IPS-18c (cell line): ENCODE measurements around the gene KIAA1549.
"Not testable (repeated sequence)": the region's sequence is repeated elsewhere in the genome, so short reads cannot be mapped to it uniquely, and the experiment has no call there.

ENCODE experiments used
- H3K4me3 ChIP-seq: 2 replicates; pipeline ENCODE4 v1.7.0; 2013; ENCODE audit warnings: low read depth, mild to moderate bottlenecking, low read length, moderate library complexity; ENCODE audit not compliant: insufficient read depth
- H3K9me3 ChIP-seq: one replicate; pipeline ENCODE4 v1.6.1; 2013; ENCODE audit warnings: mild to moderate bottlenecking, low read length, moderate library complexity; ENCODE audit not compliant: control insufficient read depth, insufficient read depth

The KIAA1549 gene

GRCh38 chr7:138825049-138825721 is 156.0 kb downstream of the KIAA1549 start:
- no peaks in the 10 kb centered on the region for H3K9me3 ChIP-seq
- H3K4me3 ChIP-seq = no peak overlapping the region

GRCh38 chr7:138822867-138823535 is 158.2 kb downstream of the KIAA1549 start:
- H3K4me3 ChIP-seq = no peak overlapping the region
- H3K9me3 ChIP-seq = no peaks in the 10 kb centered on the region

GRCh38 chr7:138821912-138822311 is 159.3 kb downstream of the KIAA1549 start:
- Histone ChIP-seq H3K9me3 (no peaks in the 10 kb centered on the region), H3K4me3 (no peak overlapping the region)

- H3K9me3 ChIP-seq = no peaks in the 10 kb centered on the region
- no peak overlapping the region for H3K4me3 ChIP-seq
Measured at GRCh38 chr7:138819625-138820024, 161.6 kb downstream of the KIAA1549 start.

GRCh38 chr7:138816650-138817049 is 164.5 kb downstream of the KIAA1549 start:
- Histone ChIP-seq H3K4me3 (no peak overlapping the region), H3K9me3 (no peaks in the 10 kb centered on the region)

- Histone ChIP-seq H3K9me3 (no peaks in the 10 kb centered on the region), H3K4me3 (no peak overlapping the region)
Measured at GRCh38 chr7:138814816-138815332, 166.3 kb downstream of the KIAA1549 start.

- no peak overlapping the region for H3K4me3 ChIP-seq
- H3K9me3 ChIP-seq = no peaks in the 10 kb centered on the region
Measured at GRCh38 chr7:138813945-138814344, 167.2 kb downstream of the KIAA1549 start.

GRCh38 chr7:138811327-138811726 is 169.9 kb downstream of the KIAA1549 start:
- not testable (repeated sequence) for H3K4me3 ChIP-seq, H3K9me3 ChIP-seq

GRCh38 chr7:138809346-138809745 is 171.8 kb downstream of the KIAA1549 start:
- Histone ChIP-seq H3K9me3 (peaks cover 2% of the 10 kb centered on the region), H3K4me3 (no peak overlapping the region)

- no peak overlapping the region for H3K4me3 ChIP-seq
- peaks cover 5% of the 10 kb centered on the region for H3K9me3 ChIP-seq
Measured at GRCh38 chr7:138804618-138805017, 176.6 kb downstream of the KIAA1549 start.

- no peak overlapping the region for H3K4me3 ChIP-seq
- H3K9me3 ChIP-seq = peaks cover 5% of the 10 kb centered on the region
Measured at GRCh38 chr7:138802706-138803105, 178.5 kb downstream of the KIAA1549 start.

GRCh38 chr7:138801256-138801655 is 179.9 kb downstream of the KIAA1549 start:
- no peak overlapping the region for H3K4me3 ChIP-seq

GRCh38 chr7:138799336-138800000 is 181.7 kb downstream of the KIAA1549 start:
- no peak overlapping the region for H3K4me3 ChIP-seq
- peaks cover 2% of the 10 kb centered on the region for H3K9me3 ChIP-seq

More at GRCh38 chr7:138801256-138801655, 179.9 kb downstream of the KIAA1549 start:
- H3K9me3 ChIP-seq = peaks cover 2% of the 10 kb centered on the region

GRCh38 chr7:138798836-138799235 is 182.4 kb downstream of the KIAA1549 start:
- H3K4me3 ChIP-seq = no peak overlapping the region
- H3K9me3 ChIP-seq = peaks cover under 1% of the 10 kb centered on the region

- no peaks in the 10 kb centered on the region for H3K9me3 ChIP-seq
- peak within 1 kb of the TSS; percentile 26; the same call in 1 of the 2 replicates for H3K4me3 ChIP-seq
Measured at GRCh38 chr7:138797715-138798320, 183.4 kb downstream of the KIAA1549 start, which contains the start of the genes ATP6V0A4 and TMEM213. Gene ATP6V0A4 (minus strand): TSS chr7:138798196. CDS start chr7:138771247, 26,949 bp downstream. Gene TMEM213 (plus strand): TSS chr7:138797994. CDS start chr7:138798105, 111 bp downstream.

GRCh38 chr7:138797046-138797445 is 184.1 kb downstream of the KIAA1549 start:
- H3K4me3 ChIP-seq, H3K9me3 ChIP-seq: not testable (repeated sequence)

- no peaks in the 10 kb centered on the region for H3K9me3 ChIP-seq
- H3K4me3 ChIP-seq = no peak overlapping the region
Measured at GRCh38 chr7:138796038-138796615, 185.1 kb downstream of the KIAA1549 start.
